Measurements from ENCODE around the gene HMGCL. TPM values are rescaled to one million over a fixed set of nuclear protein-coding genes. Genes with fewer than 3 reads are reported as not detected.

The HMGCL gene
- total RNA-seq, 2 experiments from 2014 or later: 23.4 to 24.1 TPM

DNA sequence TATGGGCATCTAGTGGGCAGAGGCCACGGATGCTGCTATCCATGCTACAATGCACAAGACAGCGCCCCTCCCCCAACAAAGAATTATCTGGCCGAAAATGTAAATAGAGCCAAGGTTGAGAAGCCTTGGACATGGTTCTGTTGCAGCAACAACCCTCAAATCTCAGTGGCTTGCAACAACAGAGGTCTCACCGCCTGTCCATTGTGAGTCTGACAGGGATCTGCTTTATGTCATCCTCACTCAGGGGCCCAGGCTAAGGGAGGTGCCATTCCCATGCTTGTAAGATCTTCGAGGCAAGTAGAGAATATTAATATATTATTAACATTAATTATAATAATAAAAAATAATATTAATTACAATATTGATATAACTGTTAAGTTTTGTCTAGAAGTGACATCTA lies 56.5 kb downstream of the HMGCL start:
- ChIA-PET CTCF (no interaction called here), POLR2A (interaction anchor here (0.7 kb wide), 1 partner anchor 10 kb away, joined by 4 read pairs; no protein-coding TSS in a partner anchor)

DNA sequence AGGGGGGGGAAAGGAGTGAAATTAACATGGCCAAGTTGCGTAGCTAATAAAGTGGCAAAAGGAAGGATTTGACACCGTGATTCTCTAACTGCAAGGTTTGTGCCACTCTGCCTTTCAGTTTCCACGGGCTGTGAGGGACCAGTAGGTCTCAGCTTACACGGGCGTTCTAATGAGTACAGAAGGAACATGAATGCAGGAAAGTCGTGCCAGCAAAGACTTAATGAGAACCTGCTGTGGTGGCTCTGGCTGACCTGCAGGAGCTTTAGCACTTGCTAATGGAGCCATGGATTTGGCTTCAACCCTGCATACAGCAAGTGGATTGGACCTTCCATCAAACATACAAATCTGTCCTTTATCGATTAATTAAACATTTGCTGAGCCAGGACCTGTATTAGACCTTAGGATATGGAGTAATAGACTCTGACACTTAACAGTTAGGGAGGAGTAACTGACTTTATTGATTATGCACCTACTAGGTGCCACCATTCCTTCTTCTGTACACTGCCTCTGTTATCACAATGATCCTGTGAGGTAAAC lies 62.1 kb downstream of the HMGCL start:
- POLR2A ChIA-PET: interaction anchor here (0.6 kb wide), 1 partner anchor 25 kb away, joined by 7 read pairs; no protein-coding TSS in a partner anchor
- CTCF ChIA-PET: interaction anchor here (3.0 kb wide), 1 partner anchor 8 kb away, joined by 8 read pairs; no protein-coding TSS in a partner anchor

DNA sequence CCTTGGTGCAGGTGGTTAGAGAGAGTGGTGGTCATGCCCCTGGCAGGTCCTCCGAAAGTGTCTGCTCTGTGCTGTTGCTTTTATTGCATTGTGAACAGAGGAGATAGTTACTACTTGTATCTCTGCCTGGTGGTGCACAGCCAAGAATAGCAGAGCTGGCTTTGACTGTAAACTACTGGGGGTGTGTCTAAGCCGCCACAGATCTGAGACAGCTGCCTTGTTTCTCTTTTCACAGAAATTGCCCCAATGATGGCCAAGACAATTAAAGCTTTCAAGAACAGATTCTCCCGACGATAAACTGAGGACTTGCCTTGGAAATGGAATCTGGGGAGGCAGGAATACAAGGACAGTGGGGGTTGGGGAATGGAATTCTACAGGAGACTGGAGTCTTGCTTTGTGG lies 66.0 kb downstream of the HMGCL start:
- ChIA-PET CTCF (interaction anchor here (1.1 kb wide), 1 partner anchor 13 kb away, joined by 3 read pairs; no protein-coding TSS in a partner anchor), POLR2A (no interaction called here)

DNA sequence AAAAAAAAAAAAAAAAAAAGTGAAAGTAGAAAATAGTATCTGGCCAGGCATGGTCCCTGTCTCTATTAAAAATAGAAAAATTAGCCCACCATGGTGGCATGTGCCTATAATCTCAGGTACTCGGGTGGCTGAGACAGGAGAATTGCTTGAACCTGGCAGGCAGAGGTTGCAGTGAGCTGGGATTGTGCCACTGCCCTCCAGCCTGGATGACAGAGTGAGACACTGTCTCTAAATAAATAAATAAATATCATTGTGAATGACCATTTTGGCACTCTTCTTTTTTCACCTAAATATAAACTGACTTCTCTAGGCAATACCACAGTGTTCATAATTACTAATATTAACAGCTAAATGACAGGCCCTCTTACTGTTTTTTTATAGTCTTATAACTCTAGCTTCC lies 67.4 kb downstream of the HMGCL start:
- POLR2A ChIA-PET: interaction anchor here (0.6 to 1.0 kb wide), 2 partner anchors 10 to 64 kb away, joined by 4 to 5 read pairs; no protein-coding TSS in a partner anchor
- CTCF ChIA-PET: interaction anchor here (0.7 kb wide), 1 partner anchor 85 kb away, joined by 3 read pairs; no protein-coding TSS in a partner anchor

DNA sequence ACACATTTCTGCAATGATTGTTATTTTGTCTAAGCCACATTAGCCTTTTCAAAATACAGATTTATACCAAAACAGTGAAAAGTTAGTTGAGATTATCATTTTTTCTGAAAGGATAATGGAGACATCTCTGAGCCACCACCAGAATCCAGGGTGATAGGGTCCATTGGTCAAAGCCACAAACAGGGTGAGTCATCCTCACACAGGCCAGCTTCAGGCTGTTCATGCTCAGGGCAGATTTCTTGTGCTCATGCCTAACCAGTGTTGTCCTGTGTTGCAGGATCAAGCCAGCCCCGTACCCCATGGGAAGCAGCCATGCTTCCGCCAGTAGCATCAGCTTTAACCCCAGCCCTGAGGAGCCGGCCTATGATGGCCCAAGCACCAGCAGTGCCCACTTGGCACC lies 68.6 kb downstream of the HMGCL start:
- ChIA-PET POLR2A (no interaction called here), CTCF (no interaction called here)

DNA sequence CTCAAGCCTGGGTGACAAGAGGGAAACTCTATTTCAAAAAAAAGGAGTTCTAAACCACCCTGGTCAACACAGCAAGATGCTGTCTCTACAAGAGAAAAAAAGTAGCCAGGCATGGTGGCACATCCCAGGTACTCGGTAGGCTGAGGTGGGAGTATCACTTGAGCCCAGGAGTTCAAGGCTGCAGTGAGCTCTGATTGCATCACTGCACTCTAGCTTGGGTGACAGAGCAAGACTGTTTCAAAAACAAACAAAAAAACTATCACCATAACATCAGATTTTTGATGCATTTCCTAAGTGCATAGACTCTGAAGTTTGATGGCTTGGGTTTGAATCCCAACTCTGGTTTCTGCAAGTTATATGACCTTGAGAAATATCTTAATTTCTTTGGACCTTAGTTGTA lies 72.3 kb downstream of the HMGCL start:
- ChIA-PET POLR2A (interaction anchor here (0.6 kb wide), 1 partner anchor 94 kb away, joined by 5 read pairs; no protein-coding TSS in a partner anchor), CTCF (no interaction called here)

Other genes with a start within 250 kb of the HMGCL start
- gene RPL11, start 133.6 kb downstream of the HMGCL start, total RNA-seq: 1,000 to 10,000 TPM; 1,199 to 1,229 TPM
- 10 to 100 TPM; 63.1 to 66.0 TPM for gene ELOA, start 82.0 kb downstream of the HMGCL start, total RNA-seq
- gene PITHD1, start 47.0 kb downstream of the HMGCL start, total RNA-seq: 10 to 100 TPM; 99.3 to 99.9 TPM
- 10 to 100 TPM; 92.5 to 93.9 TPM for gene LYPLA2, start 34.3 kb downstream of the HMGCL start, total RNA-seq
- gene GALE, start 24.7 kb downstream of the HMGCL start, total RNA-seq: 10 to 100 TPM; 66.8 to 71.3 TPM
- 1 to 10 TPM; 5.0 to 6.0 TPM for gene FUCA1, start 42.9 kb upstream of the HMGCL start, total RNA-seq
- gene CNR2, start 87.9 kb upstream of the HMGCL start, total RNA-seq: under 1 TPM; 0.04 TPM
- gene PNRC2, start 134.4 kb upstream of the HMGCL start, total RNA-seq: 100 to 1,000 TPM; 132 to 135 TPM
- 100 to 1,000 TPM; 202 to 205 TPM for gene SRSF10, start 154.9 kb upstream of the HMGCL start, total RNA-seq